ENCODE measurements around the gene HPSE.

GRCh38 chr4:83266689-83267088 is 68.0 kb downstream of the HPSE start:
- TF ChIP-seq ZNF274 (IDR thresholded peaks at IDR 0.05; ENCODE audit: low read depth, low read length) (no peak), SUZ12 (IDR thresholded peaks at IDR 0.05; ENCODE audit: extremely low read depth, insufficient read depth, insufficient read length) (no peak), YY1 (IDR thresholded peaks at IDR 0.05; ENCODE audit: insufficient read depth, insufficient read length) (no peak)

Data from NT2/D1 (cell line).